ENCODE data around the gene DNPH1. TPM values are rescaled to one million over a fixed set of nuclear protein-coding genes. Genes with fewer than 3 reads are reported as not detected.

DNPH1 gene
- total RNA-seq, 1 donor from 2014 or later: 22.8 TPM

DNA sequence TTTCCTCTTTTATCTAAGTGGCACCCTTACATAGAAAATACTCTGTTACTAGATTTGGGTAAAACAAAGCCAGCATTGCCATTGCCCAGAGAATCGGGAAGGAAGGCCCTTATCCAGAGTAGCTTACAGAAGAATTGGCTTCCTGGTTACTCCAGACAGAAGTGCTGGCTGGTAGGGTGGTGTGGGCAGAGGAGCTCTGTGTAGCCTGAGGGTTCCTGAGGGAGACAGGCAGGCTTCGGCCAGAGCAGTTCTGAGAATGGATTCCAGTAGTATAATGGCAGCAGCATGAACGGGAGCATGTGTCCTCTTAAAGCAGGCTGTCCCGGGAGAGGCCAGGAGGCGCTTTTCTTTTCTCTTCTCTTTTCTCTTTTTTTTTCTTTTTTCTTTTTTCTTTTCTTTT is 35.4 kb downstream of the DNPH1 start:
- H3K4me1 Mint-ChIP-seq (ENCODE audit: low read depth): no peaks in the 10 kb centered on the region
- H3K27me3 Mint-ChIP-seq (ENCODE audit: low read depth): no peaks in the 10 kb centered on the region
- H3K4me3 Mint-ChIP-seq (ENCODE audit: unreplicated experiment): no peak overlapping the region
- no peak overlapping the region for H3K27ac Mint-ChIP-seq (ENCODE audit: unreplicated experiment)
- no peak for DNase-seq (ENCODE audit: low spot score)
- H3K36me3 Mint-ChIP-seq (ENCODE audit: low read depth): peaks cover 28% of the 10 kb centered on the region
- H3K9me3 Mint-ChIP-seq (ENCODE audit: low read depth): no peaks in the 10 kb centered on the region
- TF ChIP-seq, protein P1, sequence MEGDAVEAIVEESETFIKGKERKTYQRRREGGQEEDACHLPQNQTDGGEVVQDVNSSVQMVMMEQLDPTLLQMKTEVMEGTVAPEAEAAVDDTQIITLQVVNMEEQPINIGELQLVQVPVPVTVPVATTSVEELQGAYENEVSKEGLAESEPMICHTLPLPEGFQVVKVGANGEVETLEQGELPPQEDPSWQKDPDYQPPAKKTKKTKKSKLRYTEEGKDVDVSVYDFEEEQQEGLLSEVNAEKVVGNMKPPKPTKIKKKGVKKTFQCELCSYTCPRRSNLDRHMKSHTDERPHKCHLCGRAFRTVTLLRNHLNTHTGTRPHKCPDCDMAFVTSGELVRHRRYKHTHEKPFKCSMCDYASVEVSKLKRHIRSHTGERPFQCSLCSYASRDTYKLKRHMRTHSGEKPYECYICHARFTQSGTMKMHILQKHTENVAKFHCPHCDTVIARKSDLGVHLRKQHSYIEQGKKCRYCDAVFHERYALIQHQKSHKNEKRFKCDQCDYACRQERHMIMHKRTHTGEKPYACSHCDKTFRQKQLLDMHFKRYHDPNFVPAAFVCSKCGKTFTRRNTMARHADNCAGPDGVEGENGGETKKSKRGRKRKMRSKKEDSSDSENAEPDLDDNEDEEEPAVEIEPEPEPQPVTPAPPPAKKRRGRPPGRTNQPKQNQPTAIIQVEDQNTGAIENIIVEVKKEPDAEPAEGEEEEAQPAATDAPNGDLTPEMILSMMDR (IDR thresholded peaks at IDR 0.05): no peak

- Mint-ChIP-seq H3K27me3 (ENCODE audit: low read depth) (no peaks in the 10 kb centered on the region), H3K9me3 (ENCODE audit: low read depth) (no peaks in the 10 kb centered on the region), H3K4me3 (ENCODE audit: unreplicated experiment) (no peak overlapping the region), H3K4me1 (ENCODE audit: low read depth) (no peaks in the 10 kb centered on the region), H3K27ac (ENCODE audit: unreplicated experiment) (no peak overlapping the region), H3K36me3 (ENCODE audit: low read depth) (peaks cover 32% of the 10 kb centered on the region)
- DNase-seq (ENCODE audit: low spot score): peak; percentile 74
- TF ChIP-seq, protein P1 (IDR thresholded peaks at IDR 0.05): no peak
Observed at GRCh38 chr6:43192911-43193310, 36.4 kb downstream of the DNPH1 start.

DNA sequence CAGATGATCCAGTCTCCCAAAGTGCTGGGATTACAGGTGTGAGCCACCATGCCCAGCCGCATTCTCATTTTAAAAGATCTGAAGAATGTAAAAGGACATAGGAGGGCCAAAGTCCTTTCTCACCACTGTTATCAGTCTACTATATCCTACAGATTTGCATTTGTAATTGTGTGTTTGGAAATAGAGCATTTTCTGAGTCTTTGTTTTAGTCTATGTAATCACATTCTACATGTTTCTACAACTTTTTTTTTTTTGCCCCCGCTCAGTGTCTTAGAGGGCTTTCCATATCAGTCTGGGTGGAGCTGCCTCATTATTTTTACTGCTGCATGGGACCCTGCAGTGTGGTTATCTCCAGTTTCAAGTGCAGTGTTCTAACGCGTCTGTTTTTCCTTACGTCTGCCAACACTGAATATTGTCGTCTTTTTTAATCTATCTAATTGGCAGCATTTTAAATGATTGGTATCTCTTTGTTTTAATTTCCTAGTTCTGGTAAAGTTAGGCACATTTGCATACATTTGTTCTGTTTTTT is 39.4 kb downstream of the DNPH1 start:
- DNase-seq (ENCODE audit: low spot score): no peak
- no peak overlapping the region for H3K27ac Mint-ChIP-seq (ENCODE audit: unreplicated experiment)
- no peaks in the 10 kb centered on the region for H3K27me3 Mint-ChIP-seq (ENCODE audit: low read depth)
- H3K4me1 Mint-ChIP-seq (ENCODE audit: low read depth): no peaks in the 10 kb centered on the region
- peaks cover 25% of the 10 kb centered on the region for H3K36me3 Mint-ChIP-seq (ENCODE audit: low read depth)
- no peaks in the 10 kb centered on the region for H3K9me3 Mint-ChIP-seq (ENCODE audit: low read depth)
- TF ChIP-seq, protein P1 (IDR thresholded peaks at IDR 0.05): no peak
- no peak overlapping the region for H3K4me3 Mint-ChIP-seq (ENCODE audit: unreplicated experiment)

DNA sequence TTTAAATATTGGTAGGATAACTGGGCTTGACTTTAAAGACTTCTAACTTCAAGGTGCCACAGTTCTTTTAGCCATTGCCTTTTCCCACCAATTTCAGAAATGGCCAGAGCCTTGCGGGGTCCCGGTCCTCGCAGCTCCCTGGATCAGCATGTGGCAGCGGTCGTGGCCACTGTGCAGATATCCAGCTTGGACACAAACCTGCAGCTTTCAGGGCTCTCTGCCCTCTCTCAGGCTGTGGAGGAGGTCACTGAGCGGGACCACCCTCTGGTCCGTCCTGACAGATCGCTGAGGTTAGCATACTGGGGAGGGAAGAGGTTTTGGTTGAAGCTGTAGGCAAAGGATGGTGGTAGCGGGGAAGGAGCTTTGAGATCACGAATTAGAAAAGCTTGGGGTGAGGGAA is 40.9 kb downstream of the DNPH1 start:
- peak; percentile 41 for DNase-seq (ENCODE audit: low spot score)
- TF ChIP-seq, protein P1 (IDR thresholded peaks at IDR 0.05): no peak
- no peaks in the 10 kb centered on the region for H3K9me3 Mint-ChIP-seq (ENCODE audit: low read depth)
- H3K4me1 Mint-ChIP-seq (ENCODE audit: low read depth): peaks cover 4% of the 10 kb centered on the region
- H3K4me3 Mint-ChIP-seq (ENCODE audit: unreplicated experiment): no peak overlapping the region
- no peaks in the 10 kb centered on the region for H3K27me3 Mint-ChIP-seq (ENCODE audit: low read depth)
- H3K36me3 Mint-ChIP-seq (ENCODE audit: low read depth): peaks cover 26% of the 10 kb centered on the region
- no peak overlapping the region for H3K27ac Mint-ChIP-seq (ENCODE audit: unreplicated experiment)

DNA sequence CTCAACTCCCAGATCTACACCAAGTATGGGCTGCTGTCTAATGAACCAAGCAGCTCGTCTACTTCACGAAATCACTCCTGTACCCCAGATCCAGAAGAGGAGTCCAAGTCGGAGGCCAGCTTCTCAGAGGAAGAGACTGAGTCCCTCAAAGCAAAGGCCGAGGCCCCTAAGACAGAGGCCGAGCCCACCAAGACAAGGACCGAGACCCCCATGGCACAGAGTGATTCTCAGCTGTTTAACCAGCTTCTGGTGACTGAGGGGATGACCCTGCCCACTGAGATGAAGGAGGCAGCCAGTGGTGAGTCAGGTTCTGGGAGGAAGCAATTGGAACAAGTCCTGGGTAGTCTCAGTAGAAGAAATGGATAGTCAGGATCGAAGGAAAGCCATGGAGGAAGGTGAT is 41.5 kb downstream of the DNPH1 start:
- Mint-ChIP-seq H3K4me3 (ENCODE audit: unreplicated experiment) (no peak overlapping the region), H3K27ac (ENCODE audit: unreplicated experiment) (no peak overlapping the region), H3K36me3 (ENCODE audit: low read depth) (peaks cover 22% of the 10 kb centered on the region), H3K9me3 (ENCODE audit: low read depth) (no peaks in the 10 kb centered on the region), H3K27me3 (ENCODE audit: low read depth) (no peaks in the 10 kb centered on the region), H3K4me1 (ENCODE audit: low read depth) (peaks cover 10% of the 10 kb centered on the region)
- TF ChIP-seq, protein P1 (IDR thresholded peaks at IDR 0.05): no peak
- peak; percentile 47 for DNase-seq (ENCODE audit: low spot score)
